GM12864 (cell line): ENCODE results near the gene PXDN.

Experiments
- DNase-seq: peaks from one replicate; pipeline ENCODE4 v3.0.0-alpha.2; 2011; ENCODE audit warnings: low read depth
- H3K4me3 ChIP-seq: 2 replicates; pipeline ENCODE4 v1.5.1; 2011; ENCODE audit warnings: mild to moderate bottlenecking, low read depth, low read length, control low read depth
- TF ChIP-seq, protein P1 (sequence below): IDR thresholded peaks from 2 replicates; pipeline ENCODE4 v1.5.1; 2011; ENCODE audit warnings: low read depth, mild to moderate bottlenecking, moderate library complexity, low read length, control low read depth, inconsistent platforms; ENCODE audit errors: missing control alignments

Gene PXDN

DNA sequence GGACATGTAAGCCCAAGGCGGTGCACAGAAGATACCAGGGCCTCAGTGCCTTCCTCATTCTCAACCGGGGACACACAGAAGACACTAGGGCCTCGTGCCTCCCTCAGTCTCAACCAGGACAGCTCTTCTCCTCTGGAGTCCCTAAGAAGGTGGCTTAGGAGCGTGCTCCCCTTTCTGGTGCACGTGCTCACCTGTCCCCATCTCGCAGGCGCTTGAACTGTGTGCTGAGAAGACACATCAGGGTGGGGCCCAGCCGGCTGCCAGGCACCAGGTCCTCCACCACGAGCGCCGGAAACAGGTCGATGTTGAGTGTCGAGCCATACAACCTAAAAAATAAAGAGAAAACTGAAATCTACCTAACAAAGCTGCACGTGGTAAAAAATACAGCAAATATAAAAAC is 99.9 kb downstream of the PXDN start:
- DNase-seq = no peak
- TF ChIP-seq, protein P1, sequence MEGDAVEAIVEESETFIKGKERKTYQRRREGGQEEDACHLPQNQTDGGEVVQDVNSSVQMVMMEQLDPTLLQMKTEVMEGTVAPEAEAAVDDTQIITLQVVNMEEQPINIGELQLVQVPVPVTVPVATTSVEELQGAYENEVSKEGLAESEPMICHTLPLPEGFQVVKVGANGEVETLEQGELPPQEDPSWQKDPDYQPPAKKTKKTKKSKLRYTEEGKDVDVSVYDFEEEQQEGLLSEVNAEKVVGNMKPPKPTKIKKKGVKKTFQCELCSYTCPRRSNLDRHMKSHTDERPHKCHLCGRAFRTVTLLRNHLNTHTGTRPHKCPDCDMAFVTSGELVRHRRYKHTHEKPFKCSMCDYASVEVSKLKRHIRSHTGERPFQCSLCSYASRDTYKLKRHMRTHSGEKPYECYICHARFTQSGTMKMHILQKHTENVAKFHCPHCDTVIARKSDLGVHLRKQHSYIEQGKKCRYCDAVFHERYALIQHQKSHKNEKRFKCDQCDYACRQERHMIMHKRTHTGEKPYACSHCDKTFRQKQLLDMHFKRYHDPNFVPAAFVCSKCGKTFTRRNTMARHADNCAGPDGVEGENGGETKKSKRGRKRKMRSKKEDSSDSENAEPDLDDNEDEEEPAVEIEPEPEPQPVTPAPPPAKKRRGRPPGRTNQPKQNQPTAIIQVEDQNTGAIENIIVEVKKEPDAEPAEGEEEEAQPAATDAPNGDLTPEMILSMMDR = no peak
- H3K4me3 ChIP-seq = no peak overlapping the region

- no peak for DNase-seq
- no peak overlapping the region for H3K4me3 ChIP-seq
- TF ChIP-seq, protein P1 = no peak
These were observed 101.2 kb downstream of the PXDN start for GRCh38 chr2:1642993-1643619.

GRCh38 chr2:1642066-1642861 is 102.1 kb downstream of the PXDN start:
- TF ChIP-seq, protein P1 = no peak
- no peak for DNase-seq
- H3K4me3 ChIP-seq = no peak overlapping the region

GRCh38 chr2:1641523-1641922 is 102.8 kb downstream of the PXDN start:
- no peak overlapping the region for H3K4me3 ChIP-seq
- TF ChIP-seq, protein P1 = no peak
- no peak for DNase-seq

GRCh38 chr2:1640301-1641135 is 103.8 kb downstream of the PXDN start:
- no peak for DNase-seq
- no peak overlapping the region for H3K4me3 ChIP-seq
- TF ChIP-seq, protein P1 = no peak

DNA sequence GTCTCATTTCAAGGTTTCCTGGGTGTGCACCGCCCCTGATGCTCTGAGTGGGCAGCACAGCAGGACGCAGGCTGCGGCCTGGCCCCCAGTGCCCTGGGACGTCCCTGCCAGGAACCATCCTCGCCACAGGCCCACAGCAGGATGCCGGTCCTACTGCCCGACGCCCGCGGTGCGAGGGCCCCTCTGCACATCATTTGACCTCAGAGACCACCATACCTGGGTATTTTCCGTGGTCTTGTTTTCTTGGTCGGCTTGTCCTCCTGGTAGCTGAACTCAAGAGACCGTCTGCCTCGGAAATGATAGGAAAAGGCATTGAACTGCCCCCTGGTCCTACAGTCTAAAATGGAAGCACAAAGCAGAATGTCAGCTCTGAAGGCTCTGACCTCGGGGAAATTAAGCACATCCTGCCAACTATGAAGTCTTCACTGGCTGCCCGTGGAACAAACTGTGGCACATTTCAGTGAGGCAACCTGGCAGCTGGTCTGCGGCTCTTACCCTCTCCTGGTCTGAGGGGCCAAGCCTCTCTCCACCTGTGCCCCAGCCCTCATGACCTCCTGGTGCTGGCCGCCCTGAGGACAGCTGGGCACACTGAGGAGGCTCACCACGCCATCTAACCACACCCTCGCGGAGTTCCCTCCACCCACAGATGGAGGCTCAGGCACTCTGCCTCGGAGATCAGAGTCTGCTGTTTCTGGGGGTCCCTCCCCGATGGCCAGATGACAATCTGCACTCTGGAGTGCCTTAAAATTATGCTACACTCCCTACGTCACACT is 105.0 kb downstream of the PXDN start:
- DNase-seq = no peak
- TF ChIP-seq, protein P1 = no peak
- no peak overlapping the region for H3K4me3 ChIP-seq
